Measurements from ENCODE around the gene SNCAIP. TPM values are rescaled to one million over a fixed set of nuclear protein-coding genes. Genes with fewer than 3 reads are reported as not detected.

The SNCAIP gene
- total RNA-seq, 1 experiment from 2014 or later, result 3.0 TPM

GRCh38 chr5:122300374-122300773, 11.7 kb upstream of the SNCAIP start:
- no peak overlapping the region for H3K4me3 Mint-ChIP-seq
- no CpG with 5 or more reads among the region's 1 CpG for WGBS (ENCODE audit: extremely low coverage, insufficient read length, low lambda C conversion rate)

More at GRCh38 chr5:122300374-122300773, 11.7 kb upstream of the SNCAIP start:
- Histone ChIP-seq H3K27ac (ENCODE audit: insufficient read length, low read depth, low read length) (no peak overlapping the region), H2BK12ac (ENCODE audit: insufficient read length, low read depth, low read length) (no peak overlapping the region), H3K4me1 (ENCODE audit: insufficient read depth, low read length) (no peaks in the 10 kb centered on the region), H3K79me2 (ENCODE audit: insufficient read depth, low read length) (no peaks in the 10 kb centered on the region), H2AK5ac (ENCODE audit: insufficient read length, low read length) (no peak overlapping the region), H3K4ac (ENCODE audit: low read depth, low read length) (no peak overlapping the region), H3K79me1 (ENCODE audit: insufficient read depth, low read depth, low read length, poor library complexity, severe bottlenecking) (no peaks in the 10 kb centered on the region), H2BK5ac (ENCODE audit: insufficient read length, low read length) (no peak overlapping the region), H3K23me2 (ENCODE audit: insufficient read length, low read depth, low read length, poor library complexity, severe bottlenecking) (no peaks in the 10 kb centered on the region), H2AFZ (ENCODE audit: low read length) (no peak overlapping the region), H3K27me3 (ENCODE audit: insufficient read depth, low read length) (no peaks in the 10 kb centered on the region), H3K9ac (ENCODE audit: extremely low read depth, insufficient read length, low read length) (no peak overlapping the region), H4K5ac (ENCODE audit: insufficient read length, low read depth, low read length) (no peak overlapping the region), H3K23ac (ENCODE audit: insufficient read length, low read depth, low read length) (no peak overlapping the region), H3K18ac (ENCODE audit: insufficient read length, low read depth, low read length) (no peak overlapping the region), H3K14ac (ENCODE audit: insufficient read depth, low read length) (no peak overlapping the region), H2BK120ac (ENCODE audit: low read depth, low read length, poor library complexity, severe bottlenecking) (no peak overlapping the region), H4K91ac (ENCODE audit: insufficient read length, low read depth, low read length) (no peak overlapping the region), H3T11ph (ENCODE audit: low read length) (no peak overlapping the region), H4K8ac (replicated peaks; ENCODE audit: insufficient read length, low read depth, low read length) (no peak overlapping the region), H4K20me1 (ENCODE audit: control insufficient read depth, insufficient read depth, insufficient read length) (no peaks in the 10 kb centered on the region), H3K4me2 (ENCODE audit: insufficient read depth, insufficient read length, low read length) (no peak overlapping the region), H3K56ac (ENCODE audit: insufficient read length, low read depth, low read length) (no peak overlapping the region), H2BK20ac (ENCODE audit: low read depth, low read length, poor library complexity, severe bottlenecking) (no peak overlapping the region), H2BK15ac (ENCODE audit: low read depth, low read length) (no peak overlapping the region), H3K9me3 (ENCODE audit: control insufficient read depth, low read depth, low read length) (no peaks in the 10 kb centered on the region)
- Mint-ChIP-seq H3K27ac (no peak overlapping the region), H3K4me1 (peaks cover 9% of the 10 kb centered on the region in 2 experiments), H3K36me3 (ENCODE audit: insufficient read depth in 1 of 3, low read depth in 3 of 3) (no peaks in the 10 kb centered on the region), H3K9me3 (no peaks in the 10 kb centered on the region), H3K27me3 (ENCODE audit: low read depth) (no peaks in the 10 kb centered on the region)
- no peak for DNase-seq
- TF ChIP-seq, protein P1, sequence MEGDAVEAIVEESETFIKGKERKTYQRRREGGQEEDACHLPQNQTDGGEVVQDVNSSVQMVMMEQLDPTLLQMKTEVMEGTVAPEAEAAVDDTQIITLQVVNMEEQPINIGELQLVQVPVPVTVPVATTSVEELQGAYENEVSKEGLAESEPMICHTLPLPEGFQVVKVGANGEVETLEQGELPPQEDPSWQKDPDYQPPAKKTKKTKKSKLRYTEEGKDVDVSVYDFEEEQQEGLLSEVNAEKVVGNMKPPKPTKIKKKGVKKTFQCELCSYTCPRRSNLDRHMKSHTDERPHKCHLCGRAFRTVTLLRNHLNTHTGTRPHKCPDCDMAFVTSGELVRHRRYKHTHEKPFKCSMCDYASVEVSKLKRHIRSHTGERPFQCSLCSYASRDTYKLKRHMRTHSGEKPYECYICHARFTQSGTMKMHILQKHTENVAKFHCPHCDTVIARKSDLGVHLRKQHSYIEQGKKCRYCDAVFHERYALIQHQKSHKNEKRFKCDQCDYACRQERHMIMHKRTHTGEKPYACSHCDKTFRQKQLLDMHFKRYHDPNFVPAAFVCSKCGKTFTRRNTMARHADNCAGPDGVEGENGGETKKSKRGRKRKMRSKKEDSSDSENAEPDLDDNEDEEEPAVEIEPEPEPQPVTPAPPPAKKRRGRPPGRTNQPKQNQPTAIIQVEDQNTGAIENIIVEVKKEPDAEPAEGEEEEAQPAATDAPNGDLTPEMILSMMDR (conservative IDR thresholded peaks at IDR 0.05), result no peak
